Heart left ventricle (tissue), 13 donors: ENCODE data around the gene GSG1L.

Source experiments
- POLR2A ChIP-seq, 2 donors: fragments of 450-650 bp; IDR thresholded peaks; one replicate each; pipeline ENCODE4 v1.6.1; 2017; ENCODE audit warnings: antibody characterized with exemption in 2 of 2, mild to moderate bottlenecking in 2 of 2, moderate library complexity in 2 of 2
- TF ChIP-seq, protein P1 (sequence below), 12 donors: fragments of 200-600 bp; sonication (generic) in 4 of 12; IDR thresholded peaks; one replicate each; pipeline versions ENCODE4 v1.5.0 to v1.8.0; 2018 to 2022; ENCODE audit warnings: antibody characterized with exemption in 12 of 12, mild to moderate bottlenecking in 5 of 12
- donor health status: ischemic (EF 13 %, LVEDD 7.1; RV severe dilation, severe dysfunction).
- donor health status: DM: no; HTN: yes; CAD: no.
- donor health status: DM: no; HTN: no; CAD: no.
- donor health status: ischemic (EF 25% LVEDD 6.9; RV normal size, moderate dysfunction).
- donor health status: ischemic (EF 25% LVEDD 5.7; RV mildly dilated, moderate dysfunction).
- donor health status: ischemic (EF 35%, LVEDD 5.7; RV mildly dilated, moderate dysfunction).
- donor health status: nonischemic (EF 11% LVEDD 7.7; RV severe dilation, severe dysfunction).
- donor health status: DM: yes; HTN: yes; CAD: no.
- donor health status: PGD.
- donor health status: ischemic (EF 29% LVEDD 5.4; RV normal size, mild dysfunction).
- donor health status: nonischemic (EF 23%, LVEDD 6.1; RV moderate dilation, normal function).

DNA sequence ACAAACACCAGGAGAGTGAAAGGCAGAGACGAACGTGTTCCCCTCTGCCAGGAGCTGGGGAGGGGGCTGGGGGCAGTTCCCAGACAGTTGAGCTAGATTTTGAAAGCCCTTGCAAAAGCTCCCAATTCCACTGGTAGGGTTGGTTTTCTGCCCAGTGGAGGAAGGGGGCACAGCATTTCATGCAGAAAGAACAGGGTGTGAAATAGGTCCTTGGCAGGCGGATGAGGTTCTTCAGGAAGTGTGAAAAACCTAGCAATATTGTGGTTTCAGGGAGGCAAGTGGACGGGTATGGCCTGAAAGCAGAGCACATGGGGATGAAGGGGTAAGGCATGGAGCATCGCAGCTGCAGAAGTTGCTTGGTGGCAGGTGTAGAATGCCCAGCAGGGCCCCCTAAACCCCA is 265.3 kb downstream of the GSG1L start:
- no peak for TF ChIP-seq POLR2A (IDR thresholded peaks at IDR 0.05)
- TF ChIP-seq, protein P1, sequence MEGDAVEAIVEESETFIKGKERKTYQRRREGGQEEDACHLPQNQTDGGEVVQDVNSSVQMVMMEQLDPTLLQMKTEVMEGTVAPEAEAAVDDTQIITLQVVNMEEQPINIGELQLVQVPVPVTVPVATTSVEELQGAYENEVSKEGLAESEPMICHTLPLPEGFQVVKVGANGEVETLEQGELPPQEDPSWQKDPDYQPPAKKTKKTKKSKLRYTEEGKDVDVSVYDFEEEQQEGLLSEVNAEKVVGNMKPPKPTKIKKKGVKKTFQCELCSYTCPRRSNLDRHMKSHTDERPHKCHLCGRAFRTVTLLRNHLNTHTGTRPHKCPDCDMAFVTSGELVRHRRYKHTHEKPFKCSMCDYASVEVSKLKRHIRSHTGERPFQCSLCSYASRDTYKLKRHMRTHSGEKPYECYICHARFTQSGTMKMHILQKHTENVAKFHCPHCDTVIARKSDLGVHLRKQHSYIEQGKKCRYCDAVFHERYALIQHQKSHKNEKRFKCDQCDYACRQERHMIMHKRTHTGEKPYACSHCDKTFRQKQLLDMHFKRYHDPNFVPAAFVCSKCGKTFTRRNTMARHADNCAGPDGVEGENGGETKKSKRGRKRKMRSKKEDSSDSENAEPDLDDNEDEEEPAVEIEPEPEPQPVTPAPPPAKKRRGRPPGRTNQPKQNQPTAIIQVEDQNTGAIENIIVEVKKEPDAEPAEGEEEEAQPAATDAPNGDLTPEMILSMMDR (IDR thresholded peaks at IDR 0.05), result no peak
